ENCODE results near the gene ZNF627.
"Not testable (repeated sequence)": the region's sequence is repeated elsewhere in the genome, so short reads cannot be mapped to it uniquely, and the experiment has no call there.

ZNF627 gene

GRCh38 chr19:11633223-11633622, 35.9 kb downstream of the ZNF627 start:
- DNase-seq, result no peak

GRCh38 chr19:11634018-11634662, 36.9 kb downstream of the ZNF627 start:
- not testable (repeated sequence) for DNase-seq

DNA sequence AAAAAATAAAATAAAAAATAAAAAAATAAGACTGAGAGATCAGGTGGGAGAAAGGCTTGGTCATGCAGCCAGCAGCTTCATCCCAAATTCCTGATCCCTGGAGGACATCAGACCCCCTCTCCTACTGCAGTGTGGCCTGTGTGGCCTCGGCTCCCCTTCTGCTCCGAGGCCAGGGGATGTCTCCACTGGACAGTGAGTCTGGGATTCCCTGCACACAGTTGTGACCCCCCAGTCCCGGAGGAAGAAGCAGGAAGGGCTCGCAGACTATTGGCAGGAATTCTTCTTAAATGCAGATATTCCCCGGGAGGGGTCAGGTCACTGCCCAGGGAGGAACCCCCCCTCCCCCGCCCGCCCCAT, 41.9 kb downstream of the ZNF627 start:
- no peak for DNase-seq

DNA sequence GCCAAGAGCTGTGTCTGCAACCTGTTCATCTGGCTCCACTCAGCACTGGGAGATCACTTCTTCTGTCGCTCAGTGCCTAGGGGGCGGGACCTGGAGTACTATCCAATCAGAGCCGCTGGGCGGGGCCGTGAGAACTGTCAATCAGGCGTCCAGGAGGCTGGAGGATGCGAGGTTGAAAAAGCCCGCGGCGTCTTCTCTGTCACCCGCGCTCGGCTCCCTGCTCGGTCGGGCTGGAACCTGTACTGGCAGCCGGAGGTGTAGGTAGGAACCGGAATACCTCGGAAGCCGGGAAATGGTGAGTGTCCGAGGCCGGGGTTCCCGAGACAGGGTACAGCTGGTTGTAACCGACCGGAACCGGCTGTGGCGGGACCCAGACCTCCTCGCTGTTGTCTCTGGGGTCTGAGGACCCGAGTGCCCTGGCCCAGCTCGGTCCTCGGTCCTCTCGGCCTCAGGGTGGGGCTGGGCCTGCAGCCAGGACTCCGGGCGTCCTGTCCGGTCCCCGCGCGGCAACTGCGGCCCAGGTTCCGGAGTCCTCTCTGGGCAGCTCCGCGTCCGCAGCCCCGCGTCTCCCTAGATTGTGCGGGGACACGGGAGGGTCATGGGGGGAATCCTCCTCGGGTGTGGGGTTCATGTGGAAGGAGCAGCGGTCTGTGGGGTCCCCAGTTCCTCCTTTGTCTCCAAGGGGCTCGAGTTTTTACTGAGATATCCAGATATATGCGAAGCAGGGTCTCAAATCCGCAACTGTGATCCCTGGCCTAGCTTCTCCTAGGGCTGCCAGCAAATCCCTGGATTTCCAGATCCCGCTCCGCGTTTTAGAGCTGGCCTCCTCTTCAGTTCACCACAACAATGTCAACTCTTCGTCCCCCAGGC, 42.6 kb downstream of the ZNF627 start:
- DNase-seq, result peak; percentile 80 to 88

DNA sequence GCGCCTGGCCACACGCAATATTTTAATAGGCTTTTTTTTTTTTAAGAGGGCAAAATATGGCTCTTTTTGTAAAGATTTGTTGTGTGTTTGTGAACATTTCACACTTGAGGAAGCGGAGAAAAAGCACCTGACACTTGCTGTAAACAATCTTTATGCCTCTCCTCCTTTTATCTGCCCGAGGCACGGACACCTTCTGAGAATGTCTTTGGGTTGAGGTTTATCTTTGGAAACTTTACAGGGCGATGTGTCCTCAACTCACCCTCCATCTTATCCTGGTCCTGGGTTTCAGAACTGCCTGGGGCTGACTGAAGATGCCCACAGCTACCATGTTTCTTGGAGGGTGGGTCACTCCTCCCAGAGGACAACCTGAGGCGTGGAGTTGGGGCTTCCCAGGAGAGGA, 44.0 kb downstream of the ZNF627 start:
- DNase-seq, result no peak

GRCh38 chr19:11642902-11643301, 45.6 kb downstream of the ZNF627 start:
- DNase-seq, result no peak

DNA sequence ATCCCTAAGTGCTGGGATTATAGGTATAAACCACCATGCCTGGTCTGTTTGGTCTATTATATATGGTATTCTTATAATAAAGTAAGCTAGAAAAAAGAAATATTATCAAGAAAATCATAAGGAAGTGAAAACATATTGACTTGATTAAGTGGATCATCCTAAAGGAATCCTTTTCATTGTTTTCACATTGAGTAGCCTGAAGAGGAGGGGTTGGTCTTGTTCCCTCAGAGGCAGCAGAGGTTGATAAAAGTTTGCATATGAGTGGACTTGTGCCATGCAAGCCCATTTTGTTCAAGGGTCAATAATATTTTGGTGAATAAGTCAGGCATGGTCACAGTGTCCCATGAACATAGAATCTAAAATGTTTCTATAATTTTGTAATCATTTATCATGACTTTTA, 52.7 kb downstream of the ZNF627 start:
- no peak for DNase-seq

DNA sequence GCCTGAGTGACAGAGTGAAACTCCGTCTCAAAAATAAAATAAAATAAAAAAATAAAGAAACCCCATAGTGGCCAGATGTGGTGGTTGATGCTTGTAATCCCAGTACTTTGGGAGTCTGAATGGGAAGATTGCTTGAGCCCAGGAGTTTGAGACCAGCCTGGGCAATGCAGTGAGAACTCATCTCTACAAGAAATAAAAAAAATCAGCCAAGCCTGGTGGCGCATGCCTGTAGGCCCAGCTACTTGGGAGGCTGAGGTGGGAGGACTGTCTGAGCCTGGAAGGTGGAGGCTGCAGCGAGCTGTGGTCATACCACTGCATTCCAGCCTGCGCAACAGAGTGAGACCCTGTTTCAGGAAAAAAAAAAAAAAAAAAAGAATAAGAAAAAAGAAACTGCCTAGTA, 53.8 kb downstream of the ZNF627 start:
- DNase-seq, result no peak

DNA sequence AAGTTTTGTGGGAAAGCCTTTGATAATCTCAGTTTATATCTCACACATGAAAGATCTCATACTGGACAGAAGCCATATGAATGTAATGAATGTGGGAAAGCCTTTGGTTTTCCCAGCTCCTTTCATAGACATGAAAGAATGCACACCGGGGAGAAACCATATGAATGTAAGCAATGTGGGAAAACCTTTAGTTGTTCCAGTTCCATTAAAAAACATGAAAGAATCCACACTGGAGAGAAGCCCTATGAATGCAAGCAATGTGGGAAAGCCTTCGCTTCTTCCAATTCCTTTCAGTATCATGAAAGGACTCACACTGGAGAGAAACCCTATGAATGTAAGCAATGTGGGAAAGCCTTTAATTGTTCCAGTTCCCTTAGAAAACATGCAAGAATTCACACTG, 54.8 kb downstream of the ZNF627 start:
- DNase-seq, result no peak

- DNase-seq, result no peak
Measured at GRCh38 chr19:11652492-11652891, 55.2 kb downstream of the ZNF627 start.

DNA sequence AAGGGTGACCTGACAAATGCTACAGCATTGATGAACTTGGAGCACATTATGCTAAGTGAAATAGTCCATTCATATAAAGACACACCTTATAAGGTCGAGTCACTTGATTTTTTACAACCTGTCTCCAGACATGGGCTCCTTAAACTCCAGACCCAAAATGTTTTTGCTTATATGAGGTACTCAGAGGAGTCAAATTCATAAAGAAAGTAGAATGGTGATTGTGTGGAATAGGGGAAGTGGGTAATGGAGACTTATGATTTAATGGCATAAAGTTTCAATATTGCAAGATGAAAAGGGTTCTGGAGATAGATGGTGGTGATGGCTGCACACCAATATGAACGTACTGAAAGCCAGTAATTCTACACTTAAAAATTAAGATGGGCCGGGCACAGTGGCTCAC, 59.3 kb downstream of the ZNF627 start:
- no peak for DNase-seq

DNA sequence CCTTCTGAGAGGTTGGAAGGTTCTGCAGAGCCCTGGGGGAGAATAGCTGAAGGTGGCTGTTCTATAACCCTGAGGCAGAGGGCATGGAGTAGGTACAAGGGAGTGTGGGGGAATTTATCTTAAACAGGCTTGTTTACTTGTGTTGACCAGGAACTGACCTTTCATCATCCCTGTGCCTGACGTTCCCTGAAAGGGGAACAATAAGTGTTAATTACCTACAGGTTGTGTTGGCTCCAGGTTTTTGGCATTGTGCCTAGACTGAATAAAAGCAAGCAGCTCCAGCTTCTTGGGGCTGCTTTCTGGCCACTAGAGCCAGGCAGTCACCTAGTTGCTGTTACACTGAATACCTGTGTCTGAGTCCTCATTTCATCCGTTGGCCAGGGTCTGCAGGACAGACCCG, 60.0 kb downstream of the ZNF627 start:
- DNase-seq, result no peak

DNA sequence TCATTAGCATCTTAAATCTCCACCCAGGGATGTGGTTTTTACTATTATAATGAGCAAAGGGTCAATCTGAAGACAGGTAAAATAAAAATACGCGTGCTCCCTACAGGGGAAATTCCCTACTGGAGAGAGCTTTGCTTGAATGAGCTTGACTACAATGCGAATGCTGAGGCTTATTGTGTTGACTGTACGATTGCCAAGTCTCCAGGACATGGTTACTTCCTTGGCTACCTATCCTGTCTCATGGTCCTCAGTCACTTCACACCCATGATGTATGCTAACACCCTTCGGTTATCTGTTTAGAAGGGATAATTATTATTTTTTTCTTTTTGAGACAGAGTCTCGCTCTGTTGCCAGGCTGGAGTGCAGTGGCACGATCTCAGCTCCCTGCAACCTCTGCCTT, 61.7 kb downstream of the ZNF627 start:
- no peak for DNase-seq

- DNase-seq, result no peak
Measured at GRCh38 chr19:11659612-11660011, 62.3 kb downstream of the ZNF627 start.

- DNase-seq, result no peak
Measured at GRCh38 chr19:11662278-11662677, 65.0 kb downstream of the ZNF627 start.

- DNase-seq, result no peak
Measured at GRCh38 chr19:11663181-11663591, 65.9 kb downstream of the ZNF627 start.
